Liver (tissue), 3 donors: ENCODE data around the gene ENOSF1.

Experiments
- RXRA ChIP-seq, 2 donors: IDR thresholded peaks; 2 replicates each; pipeline ENCODE4 v1.6.1; 2017 to 2018; ENCODE audit warnings: antibody characterized with exemption in 2 of 2, mild to moderate bottlenecking in 1 of 2
- TAF1 ChIP-seq: conservative IDR thresholded peaks from 2 replicates; pipeline ENCODE4 v1.6.1; 2016; ENCODE audit warnings: antibody characterized with exemption, mild to moderate bottlenecking
- TF ChIP-seq, protein P1 (sequence below): fragments of 150-350 bp; IDR thresholded peaks from 2 replicates; pipeline ENCODE4 v1.5.1; 2017; ENCODE audit warnings: improper control_type of control experiment, low read depth, low read length; ENCODE audit not compliant: missing input control
- donor health status: healthy.
- donor health status: healthy.

DNA sequence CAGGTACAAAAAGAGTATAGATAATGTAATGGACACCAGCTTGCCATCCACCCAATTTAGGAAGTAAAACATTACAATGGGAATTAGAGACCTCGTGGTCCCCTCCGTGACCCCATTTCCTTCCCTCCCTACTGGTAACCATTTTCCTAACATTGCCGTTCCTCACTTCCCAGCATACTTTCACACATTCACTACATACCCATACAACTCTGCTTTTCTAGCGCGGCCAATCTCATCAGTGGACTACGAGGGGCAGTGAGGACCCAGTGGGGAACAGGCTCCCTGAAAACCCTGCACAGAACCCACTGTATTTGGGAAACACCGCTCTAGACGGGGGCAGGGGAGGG is 1.1 kb downstream of the ENOSF1 start:
- TF ChIP-seq TAF1: no peak
- TF ChIP-seq RXRA (IDR thresholded peaks at IDR 0.05): no peak
- TF ChIP-seq, protein P1, sequence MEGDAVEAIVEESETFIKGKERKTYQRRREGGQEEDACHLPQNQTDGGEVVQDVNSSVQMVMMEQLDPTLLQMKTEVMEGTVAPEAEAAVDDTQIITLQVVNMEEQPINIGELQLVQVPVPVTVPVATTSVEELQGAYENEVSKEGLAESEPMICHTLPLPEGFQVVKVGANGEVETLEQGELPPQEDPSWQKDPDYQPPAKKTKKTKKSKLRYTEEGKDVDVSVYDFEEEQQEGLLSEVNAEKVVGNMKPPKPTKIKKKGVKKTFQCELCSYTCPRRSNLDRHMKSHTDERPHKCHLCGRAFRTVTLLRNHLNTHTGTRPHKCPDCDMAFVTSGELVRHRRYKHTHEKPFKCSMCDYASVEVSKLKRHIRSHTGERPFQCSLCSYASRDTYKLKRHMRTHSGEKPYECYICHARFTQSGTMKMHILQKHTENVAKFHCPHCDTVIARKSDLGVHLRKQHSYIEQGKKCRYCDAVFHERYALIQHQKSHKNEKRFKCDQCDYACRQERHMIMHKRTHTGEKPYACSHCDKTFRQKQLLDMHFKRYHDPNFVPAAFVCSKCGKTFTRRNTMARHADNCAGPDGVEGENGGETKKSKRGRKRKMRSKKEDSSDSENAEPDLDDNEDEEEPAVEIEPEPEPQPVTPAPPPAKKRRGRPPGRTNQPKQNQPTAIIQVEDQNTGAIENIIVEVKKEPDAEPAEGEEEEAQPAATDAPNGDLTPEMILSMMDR: no peak
